ENCODE results near the gene LRIT1. TPM values are rescaled to one million over a fixed set of nuclear protein-coding genes. Genes with fewer than 3 reads are reported as not detected.

Gene LRIT1
- total RNA-seq, 1 experiment from 2014 or later = not detected

DNA sequence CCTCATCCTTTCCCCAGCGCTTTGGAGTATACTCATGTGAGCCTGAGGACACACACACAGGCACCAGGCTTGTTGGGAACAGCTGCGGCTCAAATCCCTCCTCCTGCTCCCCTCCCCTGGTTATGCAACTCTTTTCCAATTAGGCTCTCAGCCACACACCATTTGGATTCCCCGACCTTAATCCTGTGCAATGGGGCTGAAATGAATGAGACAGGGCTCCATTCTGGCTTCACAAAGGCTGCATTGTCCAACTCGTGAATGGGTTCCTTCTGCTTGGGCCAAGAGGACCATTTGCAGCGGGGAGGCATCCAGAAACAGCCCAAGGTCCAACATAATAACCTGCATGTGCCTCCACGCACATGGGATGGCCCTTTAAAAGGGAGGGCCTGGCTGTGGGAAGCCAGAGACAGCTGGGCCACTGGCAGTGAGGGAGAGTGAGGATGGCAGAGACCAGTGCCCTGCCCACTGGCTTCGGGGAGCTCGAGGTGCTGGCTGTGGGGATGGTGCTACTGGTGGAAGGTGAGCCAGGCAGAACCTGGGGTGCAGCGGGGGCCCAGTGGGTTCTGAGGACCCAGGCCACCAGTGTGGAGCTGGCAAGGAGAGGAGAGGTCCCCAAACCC, 3.4 kb upstream of the LRIT1 start, which contains the start of gene RGR:
TSS of gene RGR (plus strand) at position 403 of the 620 bp plus-strand sequence. CDS start at position 441, 38 bp downstream.
- Histone ChIP-seq H3K4me2 (ENCODE audit: low read length) (no peak within 1 kb of the TSS), H3K36me3 (ENCODE audit: control insufficient read depth in 1 of 2, insufficient read depth in 2 of 2, low read length in 2 of 2) (no peaks in the 10 kb centered on the region), H3K9me2 (ENCODE audit: insufficient read depth) (no peaks in the 10 kb centered on the region), H4K20me1 (ENCODE audit: insufficient read depth) (no peaks in the 10 kb centered on the region), H3K4me3 (replicated peaks in 1 of 2; ENCODE audit: low read depth in 1 of 2, low read length in 2 of 2) (no peak within 1 kb of the TSS), H3K9me3 (ENCODE audit: control insufficient read depth in 1 of 2, insufficient read depth in 1 of 2, low read depth in 1 of 2, low read length in 2 of 2) (no peaks in the 10 kb centered on the region), H3K79me2 (ENCODE audit: insufficient read depth, low read length) (no peaks in the 10 kb centered on the region), H3K9ac (ENCODE audit: low read length) (no peak within 1 kb of the TSS), H3K27ac (ENCODE audit: low read depth, low read length) (no peak within 1 kb of the TSS), H2AFZ (ENCODE audit: low read depth, low read length, poor library complexity, severe bottlenecking) (no peak within 1 kb of the TSS), H3K4me1 (ENCODE audit: control insufficient read depth in 1 of 2, insufficient read depth in 2 of 2, low read length in 2 of 2) (no peaks in the 10 kb centered on the region), H3K27me3 (ENCODE audit: insufficient read depth, low read length) (peaks cover 6% of the 10 kb centered on the region; the same call in 1 of the 2 replicates)
- ChIA-PET RAD21 (ENCODE audit: low non-redundant PET in 1 of 2, low total read pairs in 2 of 2, uncharacterized antibody in 2 of 2, unreplicated experiment in 2 of 2) (no interaction called here), POLR2A (no interaction called here), CTCF (interaction anchor here (1.7 kb wide), 1 partner anchor 12 kb away, joined by 5 read pairs; no protein-coding TSS in a partner anchor)
- BruUV-seq (replicated peaks) = no TSS peak
- DNase-seq (ENCODE audit: low read depth, low spot score) = no peak
- no peak for ATAC-seq
- intact Hi-C loops (cut with micrococcal nuclease) = no loop called here
- TF ChIP-seq FOSL1 (IDR thresholded peaks at IDR 0.05; ENCODE audit: low read depth) = no peak
- no peak for TF ChIP-seq POLR2A (IDR thresholded peaks at IDR 0.05; ENCODE audit: borderline replicate concordance, extremely low read depth, insufficient read depth, insufficient read length)
- TF ChIP-seq, protein P1, sequence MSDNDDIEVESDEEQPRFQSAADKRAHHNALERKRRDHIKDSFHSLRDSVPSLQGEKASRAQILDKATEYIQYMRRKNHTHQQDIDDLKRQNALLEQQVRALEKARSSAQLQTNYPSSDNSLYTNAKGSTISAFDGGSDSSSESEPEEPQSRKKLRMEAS (IDR thresholded peaks at IDR 0.05) = no peak
- no peak for TF ChIP-seq EZH2 (IDR thresholded peaks at IDR 0.05)
- no peak for TF ChIP-seq ELF1 (IDR thresholded peaks at IDR 0.05; ENCODE audit: borderline replicate concordance, low read depth)
- no peak for TF ChIP-seq POLR2AphosphoS5 (IDR thresholded peaks at IDR 0.05; ENCODE audit: low read depth, low read length)
- TF ChIP-seq SP1 (IDR thresholded peaks at IDR 0.05; ENCODE audit: low read depth) = no peak
- TF ChIP-seq YY1 (IDR thresholded peaks at IDR 0.05; ENCODE audit: extremely low read depth, insufficient replicate concordance, low read depth, low read length) = no peak
- TF ChIP-seq, protein P2, sequence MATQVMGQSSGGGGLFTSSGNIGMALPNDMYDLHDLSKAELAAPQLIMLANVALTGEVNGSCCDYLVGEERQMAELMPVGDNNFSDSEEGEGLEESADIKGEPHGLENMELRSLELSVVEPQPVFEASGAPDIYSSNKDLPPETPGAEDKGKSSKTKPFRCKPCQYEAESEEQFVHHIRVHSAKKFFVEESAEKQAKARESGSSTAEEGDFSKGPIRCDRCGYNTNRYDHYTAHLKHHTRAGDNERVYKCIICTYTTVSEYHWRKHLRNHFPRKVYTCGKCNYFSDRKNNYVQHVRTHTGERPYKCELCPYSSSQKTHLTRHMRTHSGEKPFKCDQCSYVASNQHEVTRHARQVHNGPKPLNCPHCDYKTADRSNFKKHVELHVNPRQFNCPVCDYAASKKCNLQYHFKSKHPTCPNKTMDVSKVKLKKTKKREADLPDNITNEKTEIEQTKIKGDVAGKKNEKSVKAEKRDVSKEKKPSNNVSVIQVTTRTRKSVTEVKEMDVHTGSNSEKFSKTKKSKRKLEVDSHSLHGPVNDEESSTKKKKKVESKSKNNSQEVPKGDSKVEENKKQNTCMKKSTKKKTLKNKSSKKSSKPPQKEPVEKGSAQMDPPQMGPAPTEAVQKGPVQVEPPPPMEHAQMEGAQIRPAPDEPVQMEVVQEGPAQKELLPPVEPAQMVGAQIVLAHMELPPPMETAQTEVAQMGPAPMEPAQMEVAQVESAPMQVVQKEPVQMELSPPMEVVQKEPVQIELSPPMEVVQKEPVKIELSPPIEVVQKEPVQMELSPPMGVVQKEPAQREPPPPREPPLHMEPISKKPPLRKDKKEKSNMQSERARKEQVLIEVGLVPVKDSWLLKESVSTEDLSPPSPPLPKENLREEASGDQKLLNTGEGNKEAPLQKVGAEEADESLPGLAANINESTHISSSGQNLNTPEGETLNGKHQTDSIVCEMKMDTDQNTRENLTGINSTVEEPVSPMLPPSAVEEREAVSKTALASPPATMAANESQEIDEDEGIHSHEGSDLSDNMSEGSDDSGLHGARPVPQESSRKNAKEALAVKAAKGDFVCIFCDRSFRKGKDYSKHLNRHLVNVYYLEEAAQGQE (IDR thresholded peaks at IDR 0.05; ENCODE audit: low read depth) = no peak
- no peak for TF ChIP-seq SIN3A (IDR thresholded peaks at IDR 0.05; ENCODE audit: low read depth)

Data from HCT116 (cell line).